Lower leg skin (tissue), 3 donors: ENCODE data around the gene MAPK10.

Experiments
- POLR2A ChIP-seq, 2 donors: fragments of 450-650 bp; IDR thresholded peaks; one replicate each; pipeline ENCODE4 v1.6.1; 2016 to 2017; ENCODE audit warnings: antibody characterized with exemption in 2 of 2, mild to moderate bottlenecking in 1 of 2, moderate library complexity in 1 of 2
- TF ChIP-seq, protein P1 (sequence below), 3 donors: fragments of 450-650 bp; IDR thresholded peaks; one replicate each; pipeline ENCODE4 v1.5.1; 2016; ENCODE audit warnings: antibody characterized with exemption in 3 of 3, mild to moderate bottlenecking in 3 of 3, moderate library complexity in 2 of 3

DNA sequence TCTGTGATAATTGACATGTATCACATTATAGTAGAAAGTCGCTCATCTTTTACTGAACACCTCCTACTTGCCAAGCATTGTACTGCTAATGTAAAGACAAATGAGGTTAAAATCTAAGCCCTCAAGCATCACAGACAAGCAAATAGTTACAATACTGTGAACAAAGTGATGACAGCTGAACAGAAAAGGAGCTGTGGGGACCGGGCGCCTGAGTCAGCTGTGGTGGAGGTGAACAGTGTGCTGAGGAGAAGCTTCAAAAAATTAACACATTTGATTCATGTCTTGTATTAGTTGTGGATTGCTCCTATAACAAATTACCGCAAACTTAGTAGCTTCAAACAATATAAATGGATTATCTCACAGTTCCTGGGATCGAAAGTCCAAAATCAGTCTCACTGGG is 124.3 kb downstream of the MAPK10 start:
- TF ChIP-seq POLR2A (IDR thresholded peaks at IDR 0.05): no peak
- TF ChIP-seq, protein P1, sequence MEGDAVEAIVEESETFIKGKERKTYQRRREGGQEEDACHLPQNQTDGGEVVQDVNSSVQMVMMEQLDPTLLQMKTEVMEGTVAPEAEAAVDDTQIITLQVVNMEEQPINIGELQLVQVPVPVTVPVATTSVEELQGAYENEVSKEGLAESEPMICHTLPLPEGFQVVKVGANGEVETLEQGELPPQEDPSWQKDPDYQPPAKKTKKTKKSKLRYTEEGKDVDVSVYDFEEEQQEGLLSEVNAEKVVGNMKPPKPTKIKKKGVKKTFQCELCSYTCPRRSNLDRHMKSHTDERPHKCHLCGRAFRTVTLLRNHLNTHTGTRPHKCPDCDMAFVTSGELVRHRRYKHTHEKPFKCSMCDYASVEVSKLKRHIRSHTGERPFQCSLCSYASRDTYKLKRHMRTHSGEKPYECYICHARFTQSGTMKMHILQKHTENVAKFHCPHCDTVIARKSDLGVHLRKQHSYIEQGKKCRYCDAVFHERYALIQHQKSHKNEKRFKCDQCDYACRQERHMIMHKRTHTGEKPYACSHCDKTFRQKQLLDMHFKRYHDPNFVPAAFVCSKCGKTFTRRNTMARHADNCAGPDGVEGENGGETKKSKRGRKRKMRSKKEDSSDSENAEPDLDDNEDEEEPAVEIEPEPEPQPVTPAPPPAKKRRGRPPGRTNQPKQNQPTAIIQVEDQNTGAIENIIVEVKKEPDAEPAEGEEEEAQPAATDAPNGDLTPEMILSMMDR (IDR thresholded peaks at IDR 0.05): no peak
